ENCODE data around the gene ANXA5. TPM values are rescaled to one million over a fixed set of nuclear protein-coding genes. Genes with fewer than 3 reads are reported as not detected.
"Not testable (repeated sequence)": the region's sequence is repeated elsewhere in the genome, so short reads cannot be mapped to it uniquely, and the experiment has no call there.

The ANXA5 gene
- 10 to 100 TPM; 79.7 to 80.1 TPM for total RNA-seq

- POLR2A ChIA-PET = interaction anchor here (1.3 to 1.6 kb wide), 3 partner anchors 11 to 105 kb away, joined by 3 to 8 read pairs (median 5); no protein-coding TSS in a partner anchor
These were observed at the start of gene ANXA5 for GRCh38 chr4:121696581-121697461. Gene ANXA5 (minus strand): TSS chr4:121696980. CDS start chr4:121696589, 391 bp downstream.

GRCh38 chr4:121742794-121743193 lies 46.0 kb upstream of the ANXA5 start:
- ChIA-PET CTCF (no interaction called here), POLR2A (no interaction called here)

More at GRCh38 chr4:121696581-121697461, at the start of gene ANXA5:
- CTCF ChIA-PET = interaction anchor here (0.8 to 1.4 kb wide), 3 partner anchors 10 to 104 kb away, joined by 3 to 4 read pairs (median 4); partner anchors contain the start of gene EXOSC9

GRCh38 chr4:121741751-121742150 lies 45.0 kb upstream of the ANXA5 start:
- POLR2A ChIA-PET = no interaction called here
- CTCF ChIA-PET = interaction anchor here (1.3 kb wide), 1 partner anchor 9 kb away, joined by 3 read pairs; no protein-coding TSS in a partner anchor

- POLR2A ChIA-PET = no interaction called here
- CTCF ChIA-PET = no interaction called here
These were observed 44.1 kb upstream of the ANXA5 start for GRCh38 chr4:121740796-121741409.

DNA sequence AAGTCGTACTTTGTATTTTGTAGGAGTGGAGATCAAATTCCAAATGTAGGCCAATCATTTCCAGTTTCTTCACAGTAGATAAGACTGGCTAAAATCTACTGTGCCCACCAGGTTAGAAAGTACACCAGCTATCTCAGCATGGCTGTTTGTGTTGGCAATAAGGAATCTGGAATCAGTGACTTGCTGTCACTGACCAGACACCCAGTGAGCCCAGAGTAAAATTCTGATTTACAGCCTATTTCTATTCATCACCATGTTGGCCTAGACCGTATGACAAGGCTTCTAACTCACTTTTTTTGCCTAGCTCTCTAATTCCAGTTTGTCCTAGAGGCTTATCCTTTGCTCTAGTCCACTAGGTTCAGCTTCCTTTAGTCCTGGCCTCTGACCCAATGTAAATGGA lies 42.8 kb upstream of the ANXA5 start:
- CTCF ChIA-PET = interaction anchor here (1.0 kb wide), 1 partner anchor 24 kb away, joined by 3 read pairs; no protein-coding TSS in a partner anchor

GRCh38 chr4:121738780-121739535 lies 42.2 kb upstream of the ANXA5 start:
- POLR2A ChIA-PET = no interaction called here

More for the DNA sequence above, 42.8 kb upstream of the ANXA5 start:
- POLR2A ChIA-PET = no interaction called here

GRCh38 chr4:121737846-121738554 lies 41.2 kb upstream of the ANXA5 start:
- CTCF ChIA-PET = no interaction called here
- POLR2A ChIA-PET = no interaction called here

More at GRCh38 chr4:121738780-121739535, 42.2 kb upstream of the ANXA5 start:
- CTCF ChIA-PET = interaction anchor here (1.0 kb wide), 1 partner anchor 23 kb away, joined by 3 read pairs; no protein-coding TSS in a partner anchor

DNA sequence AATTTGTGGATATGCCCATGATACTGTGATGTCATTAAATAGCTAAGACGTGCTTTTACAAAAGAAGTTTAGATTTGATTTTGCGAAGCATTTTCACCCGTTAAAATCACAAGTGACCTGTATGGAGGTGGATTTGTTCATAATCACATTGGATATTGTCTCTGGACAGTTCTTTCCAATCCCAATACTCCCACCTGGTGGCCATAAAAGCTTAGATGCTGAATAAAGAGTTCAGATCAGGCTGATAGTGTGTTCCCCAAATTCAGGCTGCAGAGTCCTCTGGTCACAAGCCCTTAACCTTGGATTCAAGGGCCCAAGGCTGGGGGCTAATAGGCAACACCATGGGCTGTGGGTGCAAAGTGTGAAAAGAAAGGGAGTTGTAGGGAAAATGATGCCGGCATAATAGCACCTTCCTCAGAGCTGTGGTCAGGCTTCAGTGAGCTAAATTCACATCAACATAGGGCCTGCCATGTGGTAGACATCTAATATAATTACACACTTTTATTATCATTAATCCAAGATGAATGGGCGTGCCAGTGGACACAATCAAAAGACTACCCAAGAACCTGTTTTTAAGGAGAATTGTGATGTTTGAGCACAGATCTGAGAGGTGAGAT lies 40.1 kb upstream of the ANXA5 start:
- POLR2A ChIA-PET = no interaction called here

DNA sequence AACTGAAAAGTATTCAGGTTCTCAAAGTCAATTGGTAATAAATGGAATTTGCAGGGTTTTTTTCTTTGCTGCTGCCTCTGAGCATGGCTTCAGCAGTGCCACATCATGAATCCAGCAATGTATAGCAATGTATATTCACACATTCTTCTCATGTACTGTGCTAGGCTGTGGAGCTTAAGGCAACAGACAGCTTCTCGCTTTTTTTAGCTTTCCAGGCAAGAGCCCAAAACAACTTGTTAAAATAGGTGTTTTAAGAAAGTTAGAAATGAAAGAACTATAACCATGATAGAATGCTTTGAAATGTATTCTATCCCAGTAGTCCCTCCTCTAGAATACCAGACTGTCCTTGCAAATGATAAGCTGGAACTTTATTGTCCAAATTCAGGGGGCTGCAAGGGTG lies 37.8 kb upstream of the ANXA5 start:
- ChIA-PET CTCF (no interaction called here), POLR2A (no interaction called here)

More for the DNA sequence above, 40.1 kb upstream of the ANXA5 start:
- CTCF ChIA-PET = no interaction called here

DNA sequence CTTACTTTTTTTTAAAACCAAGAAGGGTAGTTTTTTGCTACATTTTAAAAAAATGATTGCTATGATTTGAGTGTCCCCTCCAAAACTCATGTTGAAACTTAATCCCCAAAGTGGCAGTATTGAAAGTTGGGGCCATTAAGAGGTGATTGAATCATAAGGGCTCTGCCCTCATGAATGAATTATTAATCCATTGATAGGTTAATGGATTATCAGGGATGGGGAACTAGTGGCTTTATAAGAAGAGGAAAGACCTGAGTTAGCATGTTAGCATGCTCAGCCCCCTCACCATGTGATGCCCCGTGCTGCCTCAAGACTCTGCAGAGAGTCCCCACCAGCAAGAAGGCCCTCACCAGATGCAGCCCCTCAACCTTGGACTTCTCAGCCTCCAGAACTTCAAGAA lies 37.2 kb upstream of the ANXA5 start:
- ChIA-PET POLR2A (no interaction called here), CTCF (no interaction called here)

GRCh38 chr4:121729753-121730152 lies 33.0 kb upstream of the ANXA5 start:
- CTCF ChIA-PET = not testable (repeated sequence)
- POLR2A ChIA-PET = interaction anchor here (0.6 kb wide), 1 partner anchor 73 kb away, joined by 8 read pairs; no protein-coding TSS in a partner anchor

DNA sequence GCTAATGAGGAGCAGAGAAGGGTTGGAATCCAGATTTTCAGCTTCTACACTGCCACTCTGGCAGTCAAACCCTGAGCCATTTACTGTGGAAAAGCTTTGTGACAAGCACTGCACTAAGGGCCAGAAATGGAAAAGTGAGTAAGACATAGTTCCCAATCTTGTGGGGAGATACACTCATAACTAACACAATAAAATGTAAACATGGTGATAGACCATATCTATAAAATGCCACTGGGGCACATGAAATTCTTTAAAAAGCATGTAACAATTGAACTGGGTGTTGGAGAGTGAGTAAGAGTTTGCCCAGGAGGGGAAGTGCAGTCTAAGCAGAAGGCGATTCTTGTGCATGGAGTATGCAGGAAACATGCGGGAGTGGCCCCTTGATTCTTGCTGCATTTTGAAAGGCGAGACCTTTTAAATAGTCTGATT lies 32.0 kb upstream of the ANXA5 start:
- ChIA-PET CTCF (no interaction called here), POLR2A (no interaction called here)

DNA sequence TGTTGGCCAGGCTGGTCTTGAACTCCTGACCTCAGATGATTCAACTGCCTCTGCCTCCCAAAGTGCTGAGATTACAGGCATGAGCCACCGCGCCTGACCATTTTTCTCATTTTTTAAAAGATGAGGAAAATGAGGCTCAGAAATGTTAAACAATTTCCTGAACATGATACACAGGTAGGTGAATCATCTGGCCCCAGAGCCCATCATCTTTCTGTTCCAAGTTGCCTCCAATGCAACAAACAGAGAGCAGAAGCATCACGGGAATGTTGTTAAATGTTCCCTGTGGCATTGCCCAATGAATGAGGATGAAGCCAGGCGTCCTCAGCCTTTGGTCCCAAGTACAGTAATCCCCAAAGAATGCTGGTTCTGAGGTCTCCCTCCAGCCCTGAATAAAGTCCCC lies 31.3 kb upstream of the ANXA5 start:
- POLR2A ChIA-PET = no interaction called here

DNA sequence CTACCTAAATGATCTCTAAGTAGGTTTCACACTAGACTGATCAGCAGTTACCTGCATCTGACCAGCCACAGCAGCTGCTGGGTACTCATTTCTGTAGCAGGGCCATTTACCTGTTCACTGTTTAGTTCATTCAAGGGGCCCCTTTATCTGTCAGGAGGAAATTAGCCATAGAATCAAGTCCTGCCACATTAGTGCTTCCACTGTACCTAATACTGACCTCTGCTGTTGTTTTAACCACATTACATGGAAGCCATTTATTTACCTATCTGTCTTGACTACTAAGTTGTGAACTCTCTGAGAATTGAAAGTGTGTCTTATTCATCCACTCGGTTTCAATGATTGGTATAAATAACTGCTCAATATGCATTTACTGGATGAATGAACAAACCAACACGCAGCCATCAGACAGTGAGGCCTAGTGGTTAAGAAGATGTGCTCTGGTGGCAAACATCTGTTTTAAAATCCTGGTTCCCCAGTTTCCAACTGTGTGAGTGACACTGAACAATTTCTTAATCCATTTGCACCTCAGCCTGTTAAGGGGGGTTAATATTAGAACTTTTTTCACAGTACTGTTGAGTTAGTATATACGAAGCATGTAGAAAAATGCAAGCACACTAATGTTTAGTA lies 30.0 kb upstream of the ANXA5 start:
- POLR2A ChIA-PET = interaction anchor here (0.6 kb wide), 1 partner anchor 21 kb away, joined by 3 read pairs; no protein-coding TSS in a partner anchor
- CTCF ChIA-PET = interaction anchor here (2.0 kb wide), 1 partner anchor 18 kb away, joined by 4 read pairs; no protein-coding TSS in a partner anchor

More for the DNA sequence above, 31.3 kb upstream of the ANXA5 start:
- CTCF ChIA-PET = interaction anchor here (0.6 to 1.2 kb wide), 2 partner anchors 243 to 689 kb away, joined by 3 read pairs; no protein-coding TSS in a partner anchor

- ChIA-PET CTCF (interaction anchor here (1.5 kb wide), 1 partner anchor 14 kb away, joined by 4 read pairs; no protein-coding TSS in a partner anchor), POLR2A (no interaction called here)
These were observed 27.9 kb upstream of the ANXA5 start for GRCh38 chr4:121724671-121725070.

DNA sequence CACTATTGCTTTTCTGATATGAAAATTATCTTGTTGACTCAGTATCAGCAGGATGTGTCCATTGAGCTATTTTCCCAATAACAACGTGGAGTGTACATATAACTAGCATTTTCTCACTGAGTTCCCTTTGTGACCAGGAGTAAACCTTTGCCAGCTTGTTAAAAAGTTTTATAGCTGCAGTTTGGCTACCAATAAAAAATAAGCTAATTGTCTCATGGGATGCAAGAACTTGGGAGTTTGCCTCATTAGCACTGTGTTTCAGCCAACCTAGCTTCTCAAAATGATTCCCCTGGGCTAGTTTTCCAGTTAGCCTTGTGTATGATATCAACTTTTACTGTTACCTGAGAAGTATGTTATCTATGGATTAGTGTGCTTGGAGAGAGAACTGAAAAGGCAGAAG lies 24.9 kb upstream of the ANXA5 start:
- ChIA-PET POLR2A (no interaction called here), CTCF (interaction anchor here (1.0 kb wide), 1 partner anchor 14 kb away, joined by 3 read pairs; no protein-coding TSS in a partner anchor)

DNA sequence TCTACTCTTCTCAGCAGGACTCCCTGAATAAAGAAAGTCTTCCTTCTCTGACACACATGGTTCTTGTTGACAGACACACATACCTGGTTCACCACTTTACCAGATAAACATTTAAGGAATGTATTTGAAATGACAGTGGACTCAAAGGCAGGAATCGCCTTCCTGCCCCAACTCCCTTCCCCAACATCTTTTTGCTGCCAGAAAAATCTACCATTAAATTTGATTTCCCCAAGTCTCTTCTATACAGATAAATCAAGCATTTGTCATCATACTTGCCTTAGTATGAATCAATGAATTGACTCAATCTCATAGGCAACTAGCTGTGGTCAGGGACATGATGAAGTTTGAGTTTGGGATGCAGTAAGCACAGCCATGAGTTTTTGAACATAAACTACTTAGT lies 23.3 kb upstream of the ANXA5 start:
- POLR2A ChIA-PET = no interaction called here

DNA sequence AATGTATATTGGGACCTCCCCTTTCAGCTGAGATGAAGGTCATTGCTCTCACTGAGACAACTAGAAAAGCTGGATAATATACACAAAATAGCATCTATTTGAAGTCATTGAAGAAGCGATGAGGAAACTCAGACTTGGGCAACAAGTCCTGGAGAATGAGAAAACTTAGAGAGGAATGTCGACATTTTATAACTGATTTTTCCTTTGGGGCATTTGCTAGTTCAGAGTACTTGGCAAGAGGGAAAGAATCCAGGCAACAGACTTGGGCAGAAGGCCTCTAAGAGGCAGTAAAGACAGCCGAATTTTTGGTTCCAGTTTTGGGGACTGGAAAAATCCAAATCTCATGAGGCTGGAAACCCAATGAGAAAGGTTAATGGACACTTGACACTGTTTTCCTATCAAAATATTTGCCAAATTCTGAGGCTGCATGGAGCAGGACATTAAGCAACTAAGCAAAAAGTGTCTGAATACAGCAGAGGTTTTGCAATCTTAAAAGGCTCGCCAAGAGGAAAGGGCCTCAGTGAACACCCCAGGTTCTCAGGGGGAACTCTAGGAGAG lies 21.0 kb upstream of the ANXA5 start:
- CTCF ChIA-PET = no interaction called here

More for the DNA sequence above, 23.3 kb upstream of the ANXA5 start:
- CTCF ChIA-PET = interaction anchor here (0.6 kb wide), 1 partner anchor 66 kb away, joined by 3 read pairs; no protein-coding TSS in a partner anchor

More for the DNA sequence above, 21.0 kb upstream of the ANXA5 start:
- POLR2A ChIA-PET = no interaction called here

Measured in activated CD8-positive, alpha-beta memory T cell treated with anti-CD3 and anti-CD28 coated beads for 36 hours (primary cell).